BE2C (cell line): Measurements from ENCODE around the gene CCL7.

Experiments
- DNase-seq: peaks from one replicate; pipeline ENCODE4 v3.0.0-alpha.2; 2020
- H3K27me3 ChIP-seq: fragments of 250-450 bp; sonication (Bioruptor Pico); 2 replicates; pipeline ENCODE4 v1.5.1; 2020; ENCODE audit warnings: mild to moderate bottlenecking
- H3K36me3 ChIP-seq: fragments of 250-450 bp; sonication (Bioruptor Pico); 2 replicates; pipeline ENCODE4 v1.5.1; 2020; ENCODE audit warnings: mild to moderate bottlenecking
- H3K4me1 ChIP-seq: fragments of 250-450 bp; sonication (Bioruptor Pico); 2 replicates; pipeline ENCODE4 v1.5.1; 2020
- H3K4me3 ChIP-seq: 2 replicates; pipeline ENCODE4 v1.5.1; 2011; ENCODE audit warnings: low read depth, low read length
- H3K9me3 ChIP-seq: fragments of 250-450 bp; sonication (Bioruptor Pico); 2 replicates; pipeline ENCODE4 v1.5.1; 2020
- TF ChIP-seq, protein P1 (sequence below): IDR thresholded peaks from 2 replicates; pipeline ENCODE4 v1.5.1; 2012; ENCODE audit warnings: mild to moderate bottlenecking, low read depth, low read length

The CCL7 gene

DNA sequence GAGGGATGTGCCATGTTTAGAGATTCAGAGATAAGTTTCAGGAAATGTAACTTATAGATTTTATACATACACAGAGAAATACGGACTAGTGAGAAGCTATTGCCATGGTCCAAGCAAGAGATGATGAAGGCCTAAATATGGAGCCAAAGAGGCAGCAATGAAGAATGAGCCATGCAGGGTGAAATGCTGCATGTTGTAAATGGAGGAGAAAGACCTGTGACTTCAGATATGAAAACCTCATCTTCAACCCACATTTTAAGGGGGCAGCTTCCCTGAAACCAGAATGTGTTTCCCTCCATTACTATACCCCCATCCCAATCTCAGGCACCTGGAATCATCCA, 12.1 kb upstream of the CCL7 start:
- no peaks in the 10 kb centered on the region for H3K4me1 ChIP-seq
- peaks cover 20% of the 10 kb centered on the region for H3K27me3 ChIP-seq
- no peaks in the 10 kb centered on the region for H3K9me3 ChIP-seq
- no peaks in the 10 kb centered on the region for H3K36me3 ChIP-seq
- no peak for DNase-seq
- TF ChIP-seq, protein P1, sequence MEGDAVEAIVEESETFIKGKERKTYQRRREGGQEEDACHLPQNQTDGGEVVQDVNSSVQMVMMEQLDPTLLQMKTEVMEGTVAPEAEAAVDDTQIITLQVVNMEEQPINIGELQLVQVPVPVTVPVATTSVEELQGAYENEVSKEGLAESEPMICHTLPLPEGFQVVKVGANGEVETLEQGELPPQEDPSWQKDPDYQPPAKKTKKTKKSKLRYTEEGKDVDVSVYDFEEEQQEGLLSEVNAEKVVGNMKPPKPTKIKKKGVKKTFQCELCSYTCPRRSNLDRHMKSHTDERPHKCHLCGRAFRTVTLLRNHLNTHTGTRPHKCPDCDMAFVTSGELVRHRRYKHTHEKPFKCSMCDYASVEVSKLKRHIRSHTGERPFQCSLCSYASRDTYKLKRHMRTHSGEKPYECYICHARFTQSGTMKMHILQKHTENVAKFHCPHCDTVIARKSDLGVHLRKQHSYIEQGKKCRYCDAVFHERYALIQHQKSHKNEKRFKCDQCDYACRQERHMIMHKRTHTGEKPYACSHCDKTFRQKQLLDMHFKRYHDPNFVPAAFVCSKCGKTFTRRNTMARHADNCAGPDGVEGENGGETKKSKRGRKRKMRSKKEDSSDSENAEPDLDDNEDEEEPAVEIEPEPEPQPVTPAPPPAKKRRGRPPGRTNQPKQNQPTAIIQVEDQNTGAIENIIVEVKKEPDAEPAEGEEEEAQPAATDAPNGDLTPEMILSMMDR, result no peak
- no peak overlapping the region for H3K4me3 ChIP-seq

DNA sequence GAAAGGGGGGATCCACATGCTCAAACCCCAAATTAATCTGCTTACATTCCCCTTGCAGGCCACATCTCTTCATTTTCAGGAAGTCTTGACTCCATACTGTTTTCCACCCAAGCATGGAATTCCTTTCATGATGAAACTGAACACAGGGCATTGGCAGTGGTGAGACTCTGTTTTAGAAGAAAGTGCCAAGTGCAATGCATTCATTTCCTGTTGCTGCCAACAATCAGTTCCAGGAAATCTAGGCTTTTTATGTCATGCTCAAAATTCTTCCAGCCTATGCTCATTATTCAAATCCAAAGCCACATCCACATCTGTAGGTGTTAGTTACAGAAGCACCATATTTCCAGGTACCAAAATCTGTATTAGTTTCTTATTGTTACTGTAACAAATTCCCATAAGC, 10.9 kb upstream of the CCL7 start:
- peaks cover 14% of the 10 kb centered on the region; the same call in 1 of the 2 replicates for H3K27me3 ChIP-seq

DNA sequence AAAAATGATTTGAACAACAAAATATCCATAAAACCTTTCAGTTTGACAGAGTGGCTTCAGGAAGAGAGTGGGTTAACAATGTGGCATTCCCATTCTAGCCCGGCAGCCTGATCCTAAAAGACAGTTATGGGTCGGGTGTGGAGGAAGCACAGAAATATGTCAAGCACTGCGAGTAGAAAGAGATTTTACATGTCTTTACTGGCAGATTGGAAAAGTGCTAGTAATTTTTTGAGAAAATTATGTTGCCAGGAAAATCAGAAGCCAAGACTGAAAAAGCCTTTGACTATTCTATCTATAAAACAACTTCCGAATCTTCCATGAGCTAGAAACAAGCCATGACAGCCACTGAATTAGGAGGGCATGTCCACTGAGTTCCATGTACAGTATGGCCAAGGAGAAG, 9.2 kb upstream of the CCL7 start:
- TF ChIP-seq, protein P1, result no peak
- no peaks in the 10 kb centered on the region for H3K4me1 ChIP-seq
- H3K4me3 ChIP-seq, result no peak overlapping the region
- no peaks in the 10 kb centered on the region for H3K9me3 ChIP-seq
- peaks cover 10% of the 10 kb centered on the region; the same call in 1 of the 2 replicates for H3K27me3 ChIP-seq
- H3K36me3 ChIP-seq, result no peaks in the 10 kb centered on the region
- DNase-seq, result no peak

More for the DNA sequence above, 10.9 kb upstream of the CCL7 start:
- Histone ChIP-seq H3K4me1 (no peaks in the 10 kb centered on the region), H3K36me3 (no peaks in the 10 kb centered on the region), H3K4me3 (no peak overlapping the region), H3K9me3 (no peaks in the 10 kb centered on the region)
- DNase-seq, result no peak
- TF ChIP-seq, protein P1, result no peak

DNA sequence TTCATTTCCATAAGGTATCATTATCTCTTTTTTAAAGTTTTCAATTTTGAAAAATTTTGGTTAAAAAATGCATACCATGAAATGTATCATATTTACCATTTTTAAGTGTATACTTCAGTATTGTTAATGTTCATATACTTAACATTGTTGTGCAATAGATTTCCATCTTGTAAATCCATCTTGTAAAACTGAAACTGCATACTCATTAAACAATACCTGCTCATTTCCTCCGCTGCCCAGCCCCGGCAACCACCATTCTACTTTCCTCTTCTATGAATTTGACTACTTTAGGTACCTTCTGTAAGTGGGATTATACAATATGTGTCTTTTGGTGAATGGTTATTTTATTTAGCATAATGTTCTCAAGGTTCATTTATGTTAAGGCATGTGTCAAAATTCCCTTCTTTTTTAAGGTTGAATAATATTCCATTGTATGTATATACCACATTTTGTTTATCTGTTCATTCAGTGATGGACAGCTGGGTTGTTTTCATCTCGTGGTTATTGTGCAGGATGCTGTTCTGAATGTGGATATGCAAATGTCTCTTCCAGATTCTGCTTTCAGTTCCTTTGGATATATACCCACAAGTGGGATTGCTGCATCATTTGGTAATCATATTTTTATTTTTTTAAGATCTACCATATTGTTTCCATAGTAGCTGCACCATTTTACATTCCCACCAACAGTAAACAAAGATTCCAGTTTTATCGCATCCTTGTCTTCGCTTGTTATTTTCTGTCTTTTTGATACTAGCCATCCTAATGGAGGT, 8.3 kb upstream of the CCL7 start:
- H3K4me3 ChIP-seq, result no peak overlapping the region
- no peaks in the 10 kb centered on the region for H3K9me3 ChIP-seq
- H3K36me3 ChIP-seq, result no peaks in the 10 kb centered on the region
- DNase-seq, result no peak
- peaks cover 10% of the 10 kb centered on the region; the same call in 1 of the 2 replicates for H3K27me3 ChIP-seq
- TF ChIP-seq, protein P1, result no peak
- no peaks in the 10 kb centered on the region for H3K4me1 ChIP-seq

DNA sequence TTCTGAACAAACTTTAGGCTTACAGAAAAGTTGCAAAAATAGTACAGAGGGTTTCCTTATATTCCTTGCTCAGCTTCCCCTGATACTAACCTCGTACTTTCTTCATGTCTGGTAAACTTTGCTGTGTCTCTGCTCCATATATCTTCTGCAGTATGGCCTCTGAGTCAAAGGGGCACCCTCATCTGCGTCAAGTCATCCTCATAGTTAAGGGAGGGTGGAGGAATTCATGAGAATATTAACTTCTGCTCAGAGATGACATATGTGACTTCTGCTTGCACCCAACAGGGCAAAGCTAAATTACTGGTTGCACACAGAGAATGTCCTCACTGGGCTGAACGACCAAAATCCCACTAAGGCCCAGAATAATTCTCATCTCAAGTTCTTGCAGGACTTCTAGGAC, 4.3 kb upstream of the CCL7 start:
- TF ChIP-seq, protein P1, result no peak
- no peak for DNase-seq
- H3K36me3 ChIP-seq, result no peaks in the 10 kb centered on the region
- H3K9me3 ChIP-seq, result no peaks in the 10 kb centered on the region
- peaks cover 10% of the 10 kb centered on the region; the same call in 1 of the 2 replicates for H3K27me3 ChIP-seq
- H3K4me1 ChIP-seq, result no peaks in the 10 kb centered on the region
- H3K4me3 ChIP-seq, result no peak overlapping the region

DNA sequence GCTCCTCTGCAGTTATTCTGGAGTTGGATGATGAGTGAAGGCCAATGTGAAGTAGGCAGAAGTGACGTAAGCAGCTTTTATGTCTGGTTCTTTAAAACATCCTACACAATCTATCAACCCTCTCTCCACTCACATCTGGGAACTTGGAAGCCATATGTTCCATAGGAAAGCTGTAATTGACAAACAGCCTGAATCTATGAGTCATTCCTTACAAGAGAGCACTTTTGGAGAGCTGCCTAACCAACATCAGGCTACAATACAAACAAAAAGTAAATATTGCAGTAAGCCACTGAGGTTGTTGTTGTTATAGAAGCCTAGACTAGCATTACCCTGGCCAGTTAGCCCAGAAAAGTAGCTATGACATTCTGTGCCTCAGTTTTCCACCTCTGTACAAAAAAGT, 5.9 kb downstream of the CCL7 start:
- DNase-seq, result no peak
- no peaks in the 10 kb centered on the region; the same call in 1 of the 2 replicates for H3K27me3 ChIP-seq
- no peaks in the 10 kb centered on the region for H3K36me3 ChIP-seq
- H3K4me1 ChIP-seq, result no peaks in the 10 kb centered on the region
- no peak overlapping the region for H3K4me3 ChIP-seq
- TF ChIP-seq, protein P1, result no peak
- no peaks in the 10 kb centered on the region for H3K9me3 ChIP-seq
